GM21447 (cell line): ENCODE results near the gene TAF5.
"Not testable (repeated sequence)": the region's sequence is repeated elsewhere in the genome, so short reads cannot be mapped to it uniquely, and the experiment has no call there.

ENCODE experiments used
- ATAC-seq: cut with Tn5 transposase; IDR thresholded peaks from one replicate; pipeline ENCODE4 v1.9.1; 2021; ENCODE audit not compliant: unreplicated experiment

The TAF5 gene

GRCh38 chr10:103367782-103368518 is at the start of gene TAF5:
Gene TAF5, plus strand, starts transcription at chr10:103367976. Its CDS starts 14 bp downstream, at chr10:103367990.
- ATAC-seq, result peak; percentile 51

GRCh38 chr10:103327906-103328305 is 39.9 kb upstream of the TAF5 start:
- ATAC-seq, result no peak

- ATAC-seq, result no peak
Measured at GRCh38 chr10:103333934-103334520, 33.7 kb upstream of the TAF5 start.

- ATAC-seq, result no peak
Measured at GRCh38 chr10:103334567-103334966, 33.2 kb upstream of the TAF5 start.

- no peak for ATAC-seq
Measured at GRCh38 chr10:103336370-103336769, 31.4 kb upstream of the TAF5 start.

- ATAC-seq, result no peak
Measured at GRCh38 chr10:103350175-103350516, 17.6 kb upstream of the TAF5 start.

GRCh38 chr10:103350517-103351260 is 17.1 kb upstream of the TAF5 start, which contains the start of gene PCGF6:
Gene PCGF6, minus strand, starts transcription at chr10:103351140. Its CDS starts 74 bp downstream, at chr10:103351066.
- peak; percentile 82 for ATAC-seq

GRCh38 chr10:103353281-103353680 is 14.5 kb upstream of the TAF5 start:
- no peak for ATAC-seq

- not testable (repeated sequence) for ATAC-seq
Measured at GRCh38 chr10:103354567-103354966, 13.2 kb upstream of the TAF5 start.

- ATAC-seq, result no peak
Measured at GRCh38 chr10:103355906-103356599, 11.7 kb upstream of the TAF5 start.

- ATAC-seq, result not testable (repeated sequence)
Measured at GRCh38 chr10:103359493-103359892, 8.3 kb upstream of the TAF5 start.

- ATAC-seq, result not testable (repeated sequence)
Measured at GRCh38 chr10:103360791-103361190, 7.0 kb upstream of the TAF5 start.

- ATAC-seq, result no peak
Measured at GRCh38 chr10:103367379-103367781, 396 bp upstream of the TAF5 start.

- ATAC-seq, result no peak
Measured at GRCh38 chr10:103373544-103373943, 5.8 kb downstream of the TAF5 start.

GRCh38 chr10:103374263-103374662 is 6.5 kb downstream of the TAF5 start:
- ATAC-seq, result no peak

- ATAC-seq, result no peak
Measured at GRCh38 chr10:103382769-103383168, 15.0 kb downstream of the TAF5 start.

- ATAC-seq, result no peak
Measured at GRCh38 chr10:103394180-103394579, 26.4 kb downstream of the TAF5 start.

GRCh38 chr10:103395754-103396066 is 27.9 kb downstream of the TAF5 start:
- no peak for ATAC-seq

- peak; percentile 99 for ATAC-seq
Measured at GRCh38 chr10:103396067-103396788, 28.5 kb downstream of the TAF5 start, which contains the start of the genes ATP5MK and PDCD11. Gene ATP5MK, minus strand, starts transcription at chr10:103396475. Its CDS starts 4,018 bp downstream, at chr10:103392457. Gene PDCD11, plus strand, starts transcription at chr10:103396626. Its CDS starts 1,801 bp downstream, at chr10:103398427.

GRCh38 chr10:103396789-103397087 is 29.0 kb downstream of the TAF5 start:
- ATAC-seq, result no peak
